Kidney capillary endothelial cell (primary cell): ENCODE results near the gene HOXA10.

Experiments
- DNase-seq: peaks from one replicate; pipeline ENCODE4 v3.0.0-alpha.2; 2018; ENCODE audit warnings: low spot score

HOXA10 gene

GRCh38 chr7:27129729-27130539 is 44.2 kb downstream of the HOXA10 start:
- no peak for DNase-seq

- no peak for DNase-seq
These were observed 45.1 kb downstream of the HOXA10 start for GRCh38 chr7:27128776-27129728.

- no peak for DNase-seq
These were observed 46.1 kb downstream of the HOXA10 start for GRCh38 chr7:27128034-27128433.

DNA sequence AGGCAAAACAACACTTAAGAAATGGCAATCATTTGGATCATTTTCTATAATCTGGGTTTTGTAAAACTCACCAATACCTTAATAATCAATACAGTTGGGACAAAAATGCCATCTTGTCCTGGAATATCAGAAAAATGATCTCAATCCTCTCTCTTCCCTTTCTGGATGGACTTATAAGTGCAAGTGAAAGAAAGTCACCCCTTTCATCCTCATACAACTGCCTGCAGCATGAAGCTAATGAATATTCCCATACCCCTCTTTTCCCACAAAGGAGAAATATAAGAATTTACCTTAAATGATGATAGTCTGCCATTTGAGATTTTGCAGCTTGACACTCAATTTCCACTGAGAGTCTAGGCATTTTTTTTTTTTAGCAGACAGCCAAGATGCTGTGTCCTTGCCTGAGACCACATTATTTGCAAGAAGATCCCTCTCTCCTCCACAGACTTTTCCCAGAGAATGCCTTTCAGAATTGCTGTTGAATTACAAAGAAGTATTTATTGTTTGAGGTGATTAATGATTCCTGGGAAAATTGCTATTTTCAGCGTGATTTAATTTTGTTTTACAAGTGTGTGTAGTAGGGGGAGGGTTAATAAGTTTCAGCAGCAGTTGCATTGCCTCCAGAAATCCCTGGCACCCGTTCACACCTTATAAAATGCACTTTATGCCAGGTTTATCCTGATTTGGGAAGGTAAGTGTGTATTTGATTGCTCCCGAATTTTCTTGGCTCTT is 47.4 kb downstream of the HOXA10 start:
- DNase-seq, result no peak

DNA sequence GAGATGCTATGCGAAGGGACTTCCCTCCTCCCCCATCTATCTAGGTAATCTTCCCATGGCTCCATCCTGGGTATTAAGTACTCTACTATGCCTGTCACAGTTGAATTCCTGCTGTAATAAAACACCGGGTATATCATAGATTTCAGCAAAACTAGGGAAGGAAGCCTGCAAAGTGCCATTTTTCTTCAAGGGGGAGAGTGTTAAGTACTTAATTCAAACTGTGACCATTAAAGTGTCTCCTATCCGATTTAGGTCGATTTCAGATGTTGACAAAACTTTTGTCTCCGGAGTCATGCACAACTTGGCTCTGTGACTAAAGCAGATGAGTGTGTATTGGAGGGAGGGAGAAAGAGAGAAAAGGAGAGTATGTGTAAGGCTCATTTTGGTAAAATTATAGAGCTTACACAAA is 48.1 kb downstream of the HOXA10 start:
- DNase-seq, result no peak

DNA sequence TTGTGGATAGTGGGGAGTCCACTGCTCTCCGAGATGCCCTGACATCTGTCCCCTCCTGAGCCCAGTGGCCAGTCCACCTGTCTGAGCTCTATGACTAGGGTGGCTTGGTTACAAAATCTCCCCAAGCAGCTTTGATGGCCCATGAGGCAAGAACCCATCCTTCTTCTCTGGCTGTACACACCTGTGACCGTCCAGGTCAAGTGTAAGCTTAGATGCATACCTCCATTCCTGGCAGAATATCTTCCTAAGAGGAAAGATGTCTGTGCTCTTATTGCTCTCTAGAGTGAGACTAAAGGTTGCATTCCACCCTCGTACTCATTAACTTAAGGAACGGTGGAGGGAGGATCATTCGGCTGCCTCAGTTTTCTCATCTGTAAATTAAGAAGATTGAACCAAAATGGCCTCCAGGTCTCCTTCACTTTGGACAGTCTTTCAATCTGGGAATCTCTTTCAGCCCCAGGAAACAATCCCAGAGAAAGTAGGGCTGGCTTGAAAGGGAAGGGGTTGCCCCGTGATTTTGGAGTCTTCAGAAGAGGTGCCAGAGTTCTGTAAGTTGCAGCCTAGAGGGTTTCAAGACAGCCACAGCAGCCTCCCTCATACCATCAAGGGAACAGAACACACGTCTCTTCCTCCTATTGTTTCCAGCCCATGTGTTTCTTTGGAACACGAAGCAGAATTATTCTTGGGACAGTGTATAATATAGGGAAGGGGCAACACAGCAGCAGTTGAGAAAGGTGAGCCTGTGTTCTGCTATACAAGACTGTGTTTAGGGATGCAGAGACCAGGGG is 49.0 kb downstream of the HOXA10 start:
- no peak for DNase-seq

DNA sequence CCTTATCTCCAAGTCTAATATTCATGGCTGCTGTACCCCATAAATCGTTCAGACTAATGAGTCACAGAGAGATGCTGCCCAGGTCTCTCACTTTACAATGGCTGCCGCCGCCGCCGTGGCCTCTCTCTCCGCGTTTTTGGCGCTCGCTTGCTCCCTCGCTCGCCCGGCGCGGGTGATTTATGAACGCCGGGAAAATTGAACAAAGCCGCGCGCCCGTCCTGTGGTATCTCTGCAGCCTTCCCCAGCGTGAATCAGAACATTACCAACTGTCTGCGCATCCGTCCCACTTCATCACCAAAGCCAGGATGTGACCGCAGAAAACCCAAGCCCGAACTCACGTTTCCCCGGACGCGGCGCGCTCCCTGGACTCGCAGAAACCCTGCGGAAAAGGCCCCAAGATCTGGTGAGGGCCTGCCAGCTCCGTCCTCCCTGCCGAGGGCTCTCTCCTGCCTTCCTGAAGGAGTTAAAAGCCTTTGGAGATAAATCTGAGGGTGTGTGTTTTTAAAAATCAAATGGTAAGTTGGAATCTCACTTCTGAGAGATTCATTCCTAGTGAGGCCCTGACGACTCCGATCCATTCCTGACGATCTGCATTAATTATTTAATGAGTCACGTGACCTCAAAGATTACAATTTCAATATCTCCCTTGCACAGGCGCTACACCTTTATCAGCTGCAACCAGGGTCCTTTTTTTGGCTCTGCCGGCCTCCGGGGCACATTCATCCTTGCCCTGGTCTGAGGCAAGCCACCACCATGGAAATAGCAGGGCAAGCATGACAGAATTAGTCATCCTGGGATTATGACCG is 49.8 kb downstream of the HOXA10 start:
- peak; percentile 71 for DNase-seq

- no peak for DNase-seq
These were observed 50.6 kb downstream of the HOXA10 start for GRCh38 chr7:27123477-27124053.

GRCh38 chr7:27123007-27123476 is 51.1 kb downstream of the HOXA10 start:
- DNase-seq, result no peak

- DNase-seq, result no peak
These were observed 51.8 kb downstream of the HOXA10 start for GRCh38 chr7:27122077-27122910.

- DNase-seq, result no peak
These were observed 52.4 kb downstream of the HOXA10 start for GRCh38 chr7:27121684-27122076.
